Keratinocyte (primary cell): ENCODE results near the gene MGME1. TPM values are rescaled to one million over a fixed set of nuclear protein-coding genes. Genes with fewer than 3 reads are reported as not detected.

Experiments
- DNase-seq: peaks from one replicate; pipeline ENCODE4 v3.0.0-alpha.2; 2011; ENCODE audit warnings: low read depth, missing footprints, low spot score
- FAIRE-seq: peaks from 2 replicates; lab custom pipeline; 2011; peaks lifted over from hg19 to GRCh38; lab: Jason Lieb, UNC
- H2AFZ ChIP-seq: 2 replicates; pipeline ENCODE4 v1.6.0; 2012; ENCODE audit warnings: low read length, control low read depth, inconsistent platforms; ENCODE audit not compliant: control insufficient read depth
- H3K27ac ChIP-seq: 2 replicates; pipeline ENCODE4 v1.5.1; 2011; ENCODE audit warnings: low read length; ENCODE audit not compliant: control insufficient read depth, insufficient read depth
- H3K27me3 ChIP-seq: 3 replicates; pipeline ENCODE4 v1.6.0; 2011; ENCODE audit warnings: low read length; ENCODE audit not compliant: control insufficient read depth, insufficient read depth; ENCODE audit errors: extremely low read depth
- H3K36me3 ChIP-seq, 2 experiments: 2 replicates in 1 of 2; 3 replicates in 1 of 2; pipeline ENCODE4 v1.5.1; 2011; ENCODE audit warnings: low read length in 2 of 2, mild to moderate bottlenecking in 1 of 2; ENCODE audit not compliant: control insufficient read depth in 2 of 2, insufficient read depth in 2 of 2; ENCODE audit errors: extremely low read depth in 1 of 2
- H3K4me1 ChIP-seq: 3 replicates; pipeline ENCODE4 v1.5.1; 2011; ENCODE audit warnings: low read length; ENCODE audit not compliant: control insufficient read depth, insufficient read depth; ENCODE audit errors: extremely low read depth
- H3K4me2 ChIP-seq: 3 replicates; pipeline ENCODE4 v1.6.0; 2011; ENCODE audit warnings: low read depth, low read length; ENCODE audit not compliant: control insufficient read depth, insufficient read depth; ENCODE audit errors: extremely low read depth
- H3K4me3 ChIP-seq, 3 experiments: fragments of 200-600 bp in 1 of 3; sonication (generic) in 1 of 3; 2 replicates in 2 of 3; 3 replicates in 1 of 3; pipeline ENCODE4 v1.5.1; 2011 to 2016; ENCODE audit warnings: low read length in 3 of 3, mild to moderate bottlenecking in 3 of 3, control low read depth in 2 of 3, inconsistent platforms in 1 of 3, low read depth in 1 of 3, mixed read lengths in 1 of 3, mixed run types in 1 of 3, moderate library complexity in 1 of 3; ENCODE audit not compliant: control insufficient read depth in 2 of 3, insufficient read depth in 2 of 3; ENCODE audit errors: extremely low read depth in 1 of 3
- H3K79me2 ChIP-seq: 2 replicates; pipeline ENCODE4 v1.6.0; 2012; ENCODE audit warnings: low read length; ENCODE audit not compliant: control insufficient read depth, insufficient read depth
- H3K9ac ChIP-seq: 3 replicates; pipeline ENCODE4 v1.6.0; 2011; ENCODE audit warnings: low read length; ENCODE audit not compliant: control insufficient read depth, insufficient read depth; ENCODE audit errors: extremely low read depth
- H3K9me1 ChIP-seq: 3 replicates; pipeline ENCODE4 v1.6.0; 2011; ENCODE audit warnings: low read length; ENCODE audit not compliant: control insufficient read depth, insufficient read depth; ENCODE audit errors: extremely low read depth
- H3K9me3 ChIP-seq: 2 replicates; pipeline ENCODE4 v1.5.1; 2012; ENCODE audit warnings: low read depth, low read length; ENCODE audit not compliant: control insufficient read depth
- H4K20me1 ChIP-seq: 3 replicates; pipeline ENCODE4 v1.6.0; 2011; ENCODE audit warnings: low read length; ENCODE audit not compliant: control insufficient read depth, insufficient read depth; ENCODE audit errors: extremely low read depth
- CTCF ChIP-seq, 3 experiments: IDR thresholded peaks in 1 of 3; conservative IDR thresholded peaks in 1 of 3; optimal IDR thresholded peaks in 1 of 3; 2 replicates in 2 of 3; 3 replicates in 1 of 3; pipeline versions ENCODE3 to v1.5.1; 2011; ENCODE audit warnings: low read length in 3 of 3, mild to moderate bottlenecking in 3 of 3, moderate library complexity in 2 of 3, control low read depth in 1 of 3, inconsistent platforms in 1 of 3; ENCODE audit not compliant: insufficient read depth in 2 of 3; ENCODE audit errors: extremely low read depth in 1 of 3
- EZH2 ChIP-seq: IDR thresholded peaks from one replicate; pipeline ENCODE4 v1.6.1; 2012; ENCODE audit warnings: inconsistent platforms, mild to moderate bottlenecking, low read length, moderate library complexity
- dilution Hi-C: fragments of 300-500 bp; cut with MboI; formaldehyde crosslinking; loops from one replicate; pipeline ENCODE4 v1.7.0; 2020; ENCODE audit warnings: low sequenced_read_pairs; ENCODE audit not compliant: extremely low pct_ligation_motif_present
- polyA plus RNA-seq, 5 experiments: library from polyadenylated mRNA; depleted of rRNA in 3 of 5; stranded (reverse) in 3 of 5; stranded (forward) in 1 of 5; unstranded in 1 of 5; fragments of >200 nt; gene quantifications; 1 replicate in 1 of 5; 2 replicates in 3 of 5; 3 replicates in 1 of 5; pipeline versions ENCODE4 v1.2.1 to v1.2.3, GENCODE V29; 2011 to 2012; ENCODE audit warnings: missing spikeins in 2 of 5, low read depth in 1 of 5, low replicate concordance in 1 of 5

The MGME1 gene
- polyA plus RNA-seq, 1 donor (not counting 4 experiments of a cell fraction or from before 2014, with no cell fraction given) = 31.6 TPM

GRCh38 chr20:17941826-17942196, 27.0 kb upstream of the MGME1 start:
- dilution Hi-C loops = no loop called here
- peaks cover 2% of the 10 kb centered on the region for H3K79me2 ChIP-seq
- no peaks in the 10 kb centered on the region for H3K9me1 ChIP-seq
- H3K4me2 ChIP-seq = no peak overlapping the region
- FAIRE-seq (no peak), DNase-seq (no peak)
- no peak overlapping the region for H2AFZ ChIP-seq
- H4K20me1 ChIP-seq = peaks cover 4% of the 10 kb centered on the region
- no peaks in the 10 kb centered on the region for H3K27me3 ChIP-seq
- peaks cover 28 to 39% of the 10 kb centered on the region in 2 experiments for H3K36me3 ChIP-seq
- no peak overlapping the region for H3K9ac ChIP-seq
- no peak overlapping the region for H3K4me3 ChIP-seq
- H3K9me3 ChIP-seq = no peaks in the 10 kb centered on the region
- no peaks in the 10 kb centered on the region for H3K4me1 ChIP-seq
- TF ChIP-seq EZH2 (no peak), CTCF (optimal IDR thresholded peaks at IDR 0.05 in 1 of 3, IDR thresholded peaks at IDR 0.05 in 1 of 3, conservative IDR thresholded peaks at IDR 0.05 in 1 of 3; ENCODE audit: extremely low read depth in 1 of 3, insufficient read depth in 2 of 3, low read length in 3 of 3) (no peak)
- no peak overlapping the region for H3K27ac ChIP-seq

- H3K9me1 ChIP-seq = no peaks in the 10 kb centered on the region
- FAIRE-seq (no peak), DNase-seq (no peak)
- TF ChIP-seq CTCF (optimal IDR thresholded peaks at IDR 0.05 in 1 of 3, IDR thresholded peaks at IDR 0.05 in 1 of 3, conservative IDR thresholded peaks at IDR 0.05 in 1 of 3; ENCODE audit: extremely low read depth in 1 of 3, insufficient read depth in 2 of 3, low read length in 3 of 3) = no peak
- no peak for TF ChIP-seq EZH2
- H3K4me3 ChIP-seq = no peak overlapping the region
- H4K20me1 ChIP-seq = peaks cover 8% of the 10 kb centered on the region
- peaks cover 5% of the 10 kb centered on the region for H3K79me2 ChIP-seq
- H3K9me3 ChIP-seq = no peaks in the 10 kb centered on the region
- H3K27ac ChIP-seq = no peak overlapping the region
- no peaks in the 10 kb centered on the region for H3K4me1 ChIP-seq
- dilution Hi-C loops = no loop called here
- H3K36me3 ChIP-seq = peaks cover 32 to 53% of the 10 kb centered on the region in 2 experiments
- H3K9ac ChIP-seq = no peak overlapping the region
- H3K27me3 ChIP-seq = no peaks in the 10 kb centered on the region
- no peak overlapping the region for H3K4me2 ChIP-seq
- H2AFZ ChIP-seq = no peak overlapping the region
Observed at GRCh38 chr20:17943343-17943742, 25.5 kb upstream of the MGME1 start.
